GM12801 (cell line): ENCODE data around the gene BMPER.

Source experiments
- TF ChIP-seq, protein P1 (sequence below): IDR thresholded peaks from one replicate; pipeline ENCODE4 v1.5.1; 2011; ENCODE audit warnings: control low read depth; ENCODE audit not compliant: insufficient read length; ENCODE audit errors: extremely low read depth

Gene BMPER

DNA sequence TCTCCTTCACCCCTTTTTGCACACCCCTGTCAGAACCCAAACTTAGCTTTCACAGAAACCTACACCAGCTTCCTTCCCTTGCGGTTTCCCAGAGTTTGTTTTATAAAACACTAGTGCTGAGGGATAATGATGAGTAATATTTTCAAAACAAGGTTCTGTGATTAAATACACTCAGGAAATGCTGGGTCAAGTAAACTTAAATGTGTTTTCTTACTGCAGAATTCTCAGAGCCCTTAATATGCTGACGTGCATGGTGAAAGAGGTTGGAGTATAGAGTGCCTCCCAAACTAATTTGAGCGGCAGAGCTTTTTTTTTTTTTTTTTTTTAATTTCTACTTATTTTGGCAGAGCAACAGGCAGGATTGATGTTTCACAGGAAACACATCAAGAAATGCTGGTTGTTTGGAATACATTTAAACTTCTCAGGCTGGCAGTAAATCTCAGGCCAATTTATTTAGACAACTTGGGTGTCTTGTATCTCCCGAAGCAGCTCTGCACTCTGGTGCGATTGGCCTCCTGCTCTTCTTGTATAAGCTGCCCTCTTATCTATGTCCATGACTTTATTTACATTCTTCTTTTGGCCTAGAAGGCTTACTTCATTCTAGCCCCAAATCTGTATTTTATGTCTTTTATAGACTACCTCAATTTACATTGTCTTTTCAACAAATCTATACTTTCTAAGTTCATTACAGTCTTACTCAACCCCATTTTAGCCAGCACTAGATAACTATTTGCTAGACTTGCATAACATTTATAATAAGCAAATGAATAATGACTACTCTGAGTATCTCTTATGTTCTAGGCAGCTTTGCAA lies 165.4 kb downstream of the BMPER start:
- TF ChIP-seq, protein P1, sequence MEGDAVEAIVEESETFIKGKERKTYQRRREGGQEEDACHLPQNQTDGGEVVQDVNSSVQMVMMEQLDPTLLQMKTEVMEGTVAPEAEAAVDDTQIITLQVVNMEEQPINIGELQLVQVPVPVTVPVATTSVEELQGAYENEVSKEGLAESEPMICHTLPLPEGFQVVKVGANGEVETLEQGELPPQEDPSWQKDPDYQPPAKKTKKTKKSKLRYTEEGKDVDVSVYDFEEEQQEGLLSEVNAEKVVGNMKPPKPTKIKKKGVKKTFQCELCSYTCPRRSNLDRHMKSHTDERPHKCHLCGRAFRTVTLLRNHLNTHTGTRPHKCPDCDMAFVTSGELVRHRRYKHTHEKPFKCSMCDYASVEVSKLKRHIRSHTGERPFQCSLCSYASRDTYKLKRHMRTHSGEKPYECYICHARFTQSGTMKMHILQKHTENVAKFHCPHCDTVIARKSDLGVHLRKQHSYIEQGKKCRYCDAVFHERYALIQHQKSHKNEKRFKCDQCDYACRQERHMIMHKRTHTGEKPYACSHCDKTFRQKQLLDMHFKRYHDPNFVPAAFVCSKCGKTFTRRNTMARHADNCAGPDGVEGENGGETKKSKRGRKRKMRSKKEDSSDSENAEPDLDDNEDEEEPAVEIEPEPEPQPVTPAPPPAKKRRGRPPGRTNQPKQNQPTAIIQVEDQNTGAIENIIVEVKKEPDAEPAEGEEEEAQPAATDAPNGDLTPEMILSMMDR, result no peak

DNA sequence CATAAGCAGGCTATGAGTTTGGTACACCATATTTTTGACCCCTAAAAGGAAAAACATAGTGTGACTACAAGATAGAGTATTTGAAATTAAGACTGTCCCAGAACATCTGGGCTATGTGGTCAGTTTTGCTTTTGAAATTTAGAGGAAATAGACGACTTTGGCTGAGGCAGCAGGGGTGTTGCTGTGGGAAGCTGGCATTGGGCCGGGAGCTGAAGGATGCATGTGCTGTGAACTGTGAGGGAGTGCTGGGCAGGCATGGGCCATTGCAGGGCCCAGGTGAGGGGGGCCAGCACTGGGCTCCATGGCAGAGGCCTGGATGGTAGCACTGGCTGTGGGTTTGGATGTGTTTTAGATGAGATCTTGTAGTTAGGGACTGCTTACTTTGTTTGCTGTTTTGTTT lies 168.3 kb downstream of the BMPER start:
- TF ChIP-seq, protein P1, result no peak

GRCh38 chr7:34074421-34074820 lies 169.1 kb downstream of the BMPER start:
- TF ChIP-seq, protein P1, result no peak

DNA sequence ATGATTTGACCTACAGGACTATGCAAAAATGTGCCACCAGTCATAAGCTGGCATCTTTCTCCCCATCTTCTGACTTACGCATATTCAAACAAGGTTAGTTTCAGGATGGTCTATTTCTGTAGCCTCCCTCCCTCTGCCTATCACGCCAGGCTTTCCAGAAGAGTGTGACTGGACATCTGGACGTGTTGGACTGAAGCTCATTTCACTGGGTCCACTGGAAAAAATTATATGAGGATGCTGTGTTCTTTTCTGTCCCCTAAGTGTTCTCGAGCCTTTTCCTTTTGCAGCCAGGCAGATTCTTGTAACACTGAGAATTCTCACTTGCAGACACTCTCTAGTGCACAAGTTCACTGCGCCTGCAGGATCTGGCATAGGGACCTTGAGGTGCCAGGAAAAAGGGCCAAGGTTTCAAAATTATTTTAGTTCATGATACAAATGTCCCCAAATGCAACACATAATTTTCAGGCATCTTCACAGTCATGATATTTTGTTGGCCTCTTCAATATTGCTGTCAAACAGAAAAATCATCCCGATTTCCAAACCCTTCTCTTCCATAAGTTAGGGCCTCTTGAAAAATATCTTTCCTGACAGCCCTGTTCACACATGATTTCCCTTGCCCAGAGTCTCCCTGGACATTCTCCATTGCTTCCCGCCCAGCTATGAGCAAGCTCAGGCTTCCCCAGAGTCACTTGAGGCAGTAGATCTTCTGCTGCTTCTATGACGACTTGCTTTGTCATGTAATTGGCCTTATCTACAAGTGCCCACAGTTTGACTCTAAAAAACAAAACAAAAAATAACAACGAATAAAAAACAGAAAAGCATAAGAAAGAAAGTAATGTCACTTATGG lies 170.4 kb downstream of the BMPER start:
- TF ChIP-seq, protein P1, result no peak

DNA sequence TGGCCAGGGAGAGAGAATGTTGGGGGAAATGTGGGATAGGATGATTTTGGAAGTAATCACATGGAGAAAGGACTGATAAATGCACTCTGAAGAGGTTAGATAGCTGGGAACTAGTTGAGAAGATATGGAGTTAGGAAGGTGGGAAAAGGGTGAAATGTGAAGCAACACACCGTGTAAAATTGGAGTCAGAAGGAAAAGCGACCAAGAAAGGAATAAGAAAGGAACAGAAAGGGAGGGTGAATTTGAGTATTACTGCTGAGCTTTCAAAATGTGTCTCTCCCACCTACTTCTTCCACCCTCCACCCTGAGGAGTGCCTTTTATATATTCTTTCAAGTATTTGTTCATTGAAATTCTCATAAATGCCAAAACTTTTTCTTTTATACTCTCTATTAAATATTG lies 171.8 kb downstream of the BMPER start:
- TF ChIP-seq, protein P1, result no peak

DNA sequence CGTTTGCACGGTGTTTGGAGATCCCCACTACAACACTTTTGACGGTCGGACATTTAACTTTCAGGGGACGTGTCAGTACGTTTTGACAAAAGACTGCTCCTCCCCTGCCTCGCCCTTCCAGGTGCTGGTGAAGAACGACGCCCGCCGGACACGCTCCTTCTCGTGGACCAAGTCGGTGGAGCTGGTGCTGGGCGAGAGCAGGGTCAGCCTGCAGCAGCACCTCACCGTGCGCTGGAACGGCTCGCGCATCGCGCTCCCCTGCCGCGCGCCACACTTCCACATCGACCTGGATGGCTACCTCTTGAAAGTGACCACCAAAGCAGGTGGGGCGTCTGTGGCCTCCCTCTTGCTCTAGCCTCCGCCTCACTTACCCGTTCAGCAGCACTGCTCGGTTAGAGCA lies 173.5 kb downstream of the BMPER start:
- TF ChIP-seq, protein P1, result no peak

- TF ChIP-seq, protein P1, result no peak
Measured at GRCh38 chr7:34080513-34080912, 175.2 kb downstream of the BMPER start.
